OCI-LY7 (cell line): ENCODE results near the gene RIMS1. TPM values are rescaled to one million over a fixed set of nuclear protein-coding genes. Genes with fewer than 3 reads are reported as not detected.
A peak's percentile ranks its signal among the peaks of the same experiment; 100 is the strongest.

ENCODE experiments used
- BruUV-seq: library from RNA; stranded (reverse); fragments of 400-500 nt; replicated peaks from 2 replicates; lab custom pipeline; 2021; lab: Mats Ljungman, UMichigan
- CTCF ChIA-PET: fragments of 300-600 bp; sonication (Branson Sonifier 250); formaldehyde crosslinking; loops from one replicate; lab custom pipeline; 2022; ENCODE audit warnings: antibody characterized with exemption; ENCODE audit not compliant: unreplicated experiment; lab: Charles Lee
- POLR2A ChIA-PET: fragments of 300-600 bp; sonication (Branson Sonifier 250); formaldehyde crosslinking; loops from one replicate; lab custom pipeline; 2022; ENCODE audit warnings: antibody characterized with exemption; lab: Charles Lee
- DNase-seq: peaks from one replicate; pipeline ENCODE4 v3.0.0-alpha.2; 2015; ENCODE audit warnings: low spot score
- H2AFZ ChIP-seq: fragments of 200-600 bp; sonication (generic), shearing (Covaris generic); 2 replicates; pipeline ENCODE4 v1.6.1; 2014; ENCODE audit warnings: mild to moderate bottlenecking, antibody characterized with exemption, low read length, moderate library complexity
- H3K27ac ChIP-seq: fragments of 200-600 bp; sonication (generic); 2 replicates; pipeline ENCODE4 v1.5.1; 2014; ENCODE audit warnings: mixed run types, low read depth, mild to moderate bottlenecking, moderate library complexity, low read length, inconsistent platforms; ENCODE audit not compliant: poor library complexity, severe bottlenecking
- H3K36me3 ChIP-seq: fragments of 200-600 bp; sonication (generic); 2 replicates; pipeline ENCODE4 v1.6.1; 2014; ENCODE audit warnings: mild to moderate bottlenecking, antibody characterized with exemption, low read length, moderate library complexity, mixed read lengths; ENCODE audit not compliant: insufficient read depth
- H3K4me1 ChIP-seq: fragments of 200-600 bp; sonication (generic); 2 replicates; pipeline ENCODE4 v1.5.1; 2014; ENCODE audit warnings: mild to moderate bottlenecking, low read length; ENCODE audit not compliant: insufficient read depth, poor library complexity, severe bottlenecking
- H3K4me2 ChIP-seq: fragments of 200-600 bp; sonication (generic); 2 replicates; pipeline ENCODE4 v1.6.1; 2014; ENCODE audit warnings: mild to moderate bottlenecking, low read length
- H3K4me3 ChIP-seq: fragments of 200-600 bp; sonication (generic); 2 replicates; pipeline ENCODE4 v1.5.1; 2014; ENCODE audit warnings: mild to moderate bottlenecking, low read depth, low read length; ENCODE audit not compliant: poor library complexity, severe bottlenecking
- H3K79me2 ChIP-seq: fragments of 200-600 bp; sonication (generic); 2 replicates; pipeline ENCODE4 v1.6.1; 2016; ENCODE audit warnings: low read depth, mild to moderate bottlenecking, low read length, moderate library complexity, mixed read lengths; ENCODE audit not compliant: insufficient read depth
- H3K9me2 ChIP-seq: fragments of 200-600 bp; sonication (generic); 2 replicates; pipeline ENCODE4 v1.6.1; 2016; ENCODE audit warnings: mild to moderate bottlenecking, low read length, mixed read lengths; ENCODE audit not compliant: insufficient read depth
- H3K9me3 ChIP-seq: fragments of 200-600 bp; sonication (generic); 2 replicates; pipeline ENCODE4 v1.6.1; 2014; ENCODE audit warnings: mild to moderate bottlenecking, mixed run types, low read length, mixed read lengths
- H4K20me1 ChIP-seq: fragments of 200-600 bp; sonication (generic); 2 replicates; pipeline ENCODE4 v1.6.1; 2014; ENCODE audit warnings: mild to moderate bottlenecking, antibody characterized with exemption, low read length, moderate library complexity, mixed read lengths; ENCODE audit not compliant: insufficient read depth
- EZH2phosphoT487 ChIP-seq: fragments of 200-600 bp; sonication (generic); IDR thresholded peaks from 2 replicates; pipeline ENCODE4 v1.6.1; 2018; ENCODE audit warnings: low read depth, borderline replicate concordance, mild to moderate bottlenecking, mixed run types, antibody characterized with exemption, low read length, moderate library complexity, mixed read lengths
- intact Hi-C: fragments of 100-400 bp; cut with micrococcal nuclease; formaldehyde crosslinking; loops from one replicate; pipeline ENCODE4 v1.10.0; 2022; ENCODE audit not compliant: unreplicated experiment
- total RNA-seq, 2 experiments: library from RNA; depleted of rRNA in 1 of 2; stranded (reverse); fragments of >200 nt in 1 of 2; shearing (Covaris generic) in 1 of 2; gene quantifications; 2 replicates each; pipeline ENCODE4 v1.2.3, GENCODE V29; 2014 to 2022
- TF ChIP-seq, protein P1 (sequence below): fragments of 200-600 bp; sonication (generic); conservative IDR thresholded peaks from 2 replicates; pipeline ENCODE4 v1.5.1; 2014; ENCODE audit warnings: mild to moderate bottlenecking, antibody characterized with exemption, low read length, moderate library complexity, mixed read lengths

RIMS1 gene
- total RNA-seq, 2 experiments from 2014 or later = not detected

DNA sequence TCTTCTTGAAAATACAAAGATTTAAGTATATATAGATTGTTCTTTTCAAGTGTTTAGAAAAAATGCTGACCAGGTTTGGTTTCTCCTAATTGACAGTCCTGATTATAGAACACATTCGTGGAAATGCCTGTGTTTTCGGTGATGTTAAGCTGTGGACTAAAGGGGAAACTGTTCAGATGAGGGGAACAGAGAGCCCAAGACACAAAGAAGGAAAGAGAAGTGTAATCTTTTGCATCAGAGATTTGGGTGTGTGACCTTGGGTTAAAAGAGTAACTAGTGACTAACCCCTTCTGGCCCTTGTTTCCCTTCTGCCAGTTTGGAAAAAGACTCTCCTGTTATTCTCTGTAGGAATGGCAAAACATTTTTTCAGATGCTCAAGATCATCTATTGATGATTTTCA, 331.3 kb downstream of the RIMS1 start:
- H3K9me3 ChIP-seq = no peaks in the 10 kb centered on the region
- ChIA-PET CTCF (no interaction called here), POLR2A (no interaction called here)
- H3K4me1 ChIP-seq = no peaks in the 10 kb centered on the region
- intact Hi-C loops = no loop called here
- H3K27ac ChIP-seq = no peak overlapping the region
- H3K9me2 ChIP-seq = no peaks in the 10 kb centered on the region
- no peak for TF ChIP-seq EZH2phosphoT487
- TF ChIP-seq, protein P1, sequence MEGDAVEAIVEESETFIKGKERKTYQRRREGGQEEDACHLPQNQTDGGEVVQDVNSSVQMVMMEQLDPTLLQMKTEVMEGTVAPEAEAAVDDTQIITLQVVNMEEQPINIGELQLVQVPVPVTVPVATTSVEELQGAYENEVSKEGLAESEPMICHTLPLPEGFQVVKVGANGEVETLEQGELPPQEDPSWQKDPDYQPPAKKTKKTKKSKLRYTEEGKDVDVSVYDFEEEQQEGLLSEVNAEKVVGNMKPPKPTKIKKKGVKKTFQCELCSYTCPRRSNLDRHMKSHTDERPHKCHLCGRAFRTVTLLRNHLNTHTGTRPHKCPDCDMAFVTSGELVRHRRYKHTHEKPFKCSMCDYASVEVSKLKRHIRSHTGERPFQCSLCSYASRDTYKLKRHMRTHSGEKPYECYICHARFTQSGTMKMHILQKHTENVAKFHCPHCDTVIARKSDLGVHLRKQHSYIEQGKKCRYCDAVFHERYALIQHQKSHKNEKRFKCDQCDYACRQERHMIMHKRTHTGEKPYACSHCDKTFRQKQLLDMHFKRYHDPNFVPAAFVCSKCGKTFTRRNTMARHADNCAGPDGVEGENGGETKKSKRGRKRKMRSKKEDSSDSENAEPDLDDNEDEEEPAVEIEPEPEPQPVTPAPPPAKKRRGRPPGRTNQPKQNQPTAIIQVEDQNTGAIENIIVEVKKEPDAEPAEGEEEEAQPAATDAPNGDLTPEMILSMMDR = no peak
- no peaks in the 10 kb centered on the region for H3K79me2 ChIP-seq
- no peak for DNase-seq
- H3K4me3 ChIP-seq = no peak overlapping the region
- H3K4me2 ChIP-seq = no peak overlapping the region
- H4K20me1 ChIP-seq = no peaks in the 10 kb centered on the region
- no TSS peak for BruUV-seq
- no peak overlapping the region for H2AFZ ChIP-seq
- H3K36me3 ChIP-seq = no peaks in the 10 kb centered on the region

DNA sequence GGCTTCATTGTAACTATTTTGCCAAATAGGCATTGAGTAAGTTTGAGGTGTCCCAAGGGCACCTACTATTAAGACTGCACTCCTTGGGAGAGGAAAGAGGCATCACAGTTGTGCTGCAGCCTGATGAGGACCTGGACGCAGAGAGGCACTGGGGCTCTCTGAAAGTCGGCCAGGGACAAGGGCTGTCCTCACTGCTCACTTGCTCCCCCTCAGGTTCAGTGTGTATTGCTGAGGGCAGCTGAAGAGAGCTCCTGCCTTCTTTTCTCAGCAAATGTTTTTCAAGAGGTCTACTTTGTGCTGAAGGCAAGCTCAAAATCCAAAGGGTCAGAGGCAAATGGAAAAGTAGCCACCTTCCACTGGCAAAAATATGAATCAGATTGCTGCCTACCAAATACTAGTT, 331.8 kb downstream of the RIMS1 start:
- H3K4me2 ChIP-seq = no peak overlapping the region
- no peaks in the 10 kb centered on the region for H3K79me2 ChIP-seq
- intact Hi-C loops = no loop called here
- no peaks in the 10 kb centered on the region for H4K20me1 ChIP-seq
- no peaks in the 10 kb centered on the region for H3K9me3 ChIP-seq
- H3K4me3 ChIP-seq = no peak overlapping the region
- no peaks in the 10 kb centered on the region for H3K4me1 ChIP-seq
- TF ChIP-seq EZH2phosphoT487 = no peak
- TF ChIP-seq, protein P1 = 0 out of 2 replicates have a peak, but pooled peaks have one; percentile 23
- H3K9me2 ChIP-seq = no peaks in the 10 kb centered on the region
- H2AFZ ChIP-seq = no peak overlapping the region
- BruUV-seq = no TSS peak
- ChIA-PET CTCF (no interaction called here), POLR2A (no interaction called here)
- H3K36me3 ChIP-seq = no peaks in the 10 kb centered on the region
- no peak overlapping the region for H3K27ac ChIP-seq
- DNase-seq = peak; percentile 3

DNA sequence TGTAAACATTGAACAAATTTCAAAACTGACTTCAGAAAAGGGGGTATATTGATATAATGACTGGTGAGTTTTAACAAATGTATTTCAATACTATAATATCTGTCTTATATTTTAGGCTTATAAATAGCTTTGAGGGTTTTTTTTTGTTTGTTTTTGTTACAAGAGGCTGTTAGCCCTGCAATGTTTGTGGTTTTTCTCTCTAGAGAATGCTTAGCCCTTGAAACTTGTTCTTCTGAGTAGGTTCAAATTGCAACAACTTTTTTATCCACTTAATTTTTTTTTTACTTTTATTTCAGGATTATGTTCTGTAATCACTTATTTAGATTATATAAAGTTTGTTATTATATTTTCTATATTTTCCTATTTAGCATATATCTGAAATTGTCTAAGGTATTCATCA, 333.2 kb downstream of the RIMS1 start:
- H3K79me2 ChIP-seq = no peaks in the 10 kb centered on the region
- no peaks in the 10 kb centered on the region for H3K9me3 ChIP-seq
- DNase-seq = no peak
- H3K36me3 ChIP-seq = no peaks in the 10 kb centered on the region
- H3K9me2 ChIP-seq = no peaks in the 10 kb centered on the region
- H3K4me2 ChIP-seq = no peak overlapping the region
- TF ChIP-seq, protein P1 = no peak
- no peak for TF ChIP-seq EZH2phosphoT487
- ChIA-PET POLR2A (no interaction called here), CTCF (no interaction called here)
- intact Hi-C loops = no loop called here
- no peaks in the 10 kb centered on the region for H3K4me1 ChIP-seq
- no peak overlapping the region for H2AFZ ChIP-seq
- no TSS peak for BruUV-seq
- no peak overlapping the region for H3K4me3 ChIP-seq
- H3K27ac ChIP-seq = no peak overlapping the region
- no peaks in the 10 kb centered on the region for H4K20me1 ChIP-seq
